HCT116 (cell line): ENCODE results near the gene IPCEF1.

ENCODE experiments used
- POLR2AphosphoS5 ChIP-seq: IDR thresholded peaks from 2 replicates; pipeline ENCODE4 v1.6.1; 2011; ENCODE audit warnings: mild to moderate bottlenecking, low read depth, low read length, moderate library complexity
- YY1 ChIP-seq: IDR thresholded peaks from 2 replicates; pipeline ENCODE4 v1.6.1; 2011; ENCODE audit warnings: low read length, low read depth, moderate library complexity, mild to moderate bottlenecking; ENCODE audit not compliant: insufficient replicate concordance; ENCODE audit errors: extremely low read depth
- TF ChIP-seq, protein P1 (sequence below), 3 experiments: fragments of 200-600 bp in 1 of 3; sonication (generic) in 1 of 3; IDR thresholded peaks in 2 of 3; conservative IDR thresholded peaks in 1 of 3; 2 replicates each; pipeline ENCODE4 v1.5.1; 2012 to 2017; ENCODE audit warnings: low read depth in 2 of 3, low read length in 2 of 3, antibody characterized with exemption in 1 of 3, borderline replicate concordance in 1 of 3, control low read depth in 1 of 3, mild to moderate bottlenecking in 1 of 3, mixed read lengths in 1 of 3, mixed run types in 1 of 3, moderate library complexity in 1 of 3; ENCODE audit not compliant: insufficient read depth in 1 of 3

DNA sequence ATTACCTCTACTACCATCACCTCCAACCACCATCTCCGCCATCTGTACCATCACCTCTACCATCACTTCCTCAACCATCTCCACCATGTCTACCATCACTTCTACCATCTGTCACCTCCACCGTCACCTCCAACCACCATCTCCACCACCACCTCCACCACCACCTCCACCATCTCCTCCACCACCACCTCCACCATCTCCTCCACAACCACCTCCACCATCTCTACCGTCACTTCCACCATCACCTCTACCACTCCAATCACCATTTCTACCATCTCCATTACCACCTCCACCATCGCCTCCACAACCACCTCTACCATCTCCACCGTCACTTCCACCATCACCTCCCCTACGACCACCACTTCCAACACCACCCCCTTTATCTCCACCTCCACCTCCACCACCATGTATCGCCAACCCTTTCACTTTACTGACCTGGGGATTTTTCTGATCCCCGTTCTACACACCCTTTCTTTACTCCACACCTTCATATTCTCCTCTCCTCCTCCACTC, 2.3 kb downstream of the IPCEF1 start:
- TF ChIP-seq, protein P1, sequence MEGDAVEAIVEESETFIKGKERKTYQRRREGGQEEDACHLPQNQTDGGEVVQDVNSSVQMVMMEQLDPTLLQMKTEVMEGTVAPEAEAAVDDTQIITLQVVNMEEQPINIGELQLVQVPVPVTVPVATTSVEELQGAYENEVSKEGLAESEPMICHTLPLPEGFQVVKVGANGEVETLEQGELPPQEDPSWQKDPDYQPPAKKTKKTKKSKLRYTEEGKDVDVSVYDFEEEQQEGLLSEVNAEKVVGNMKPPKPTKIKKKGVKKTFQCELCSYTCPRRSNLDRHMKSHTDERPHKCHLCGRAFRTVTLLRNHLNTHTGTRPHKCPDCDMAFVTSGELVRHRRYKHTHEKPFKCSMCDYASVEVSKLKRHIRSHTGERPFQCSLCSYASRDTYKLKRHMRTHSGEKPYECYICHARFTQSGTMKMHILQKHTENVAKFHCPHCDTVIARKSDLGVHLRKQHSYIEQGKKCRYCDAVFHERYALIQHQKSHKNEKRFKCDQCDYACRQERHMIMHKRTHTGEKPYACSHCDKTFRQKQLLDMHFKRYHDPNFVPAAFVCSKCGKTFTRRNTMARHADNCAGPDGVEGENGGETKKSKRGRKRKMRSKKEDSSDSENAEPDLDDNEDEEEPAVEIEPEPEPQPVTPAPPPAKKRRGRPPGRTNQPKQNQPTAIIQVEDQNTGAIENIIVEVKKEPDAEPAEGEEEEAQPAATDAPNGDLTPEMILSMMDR (IDR thresholded peaks at IDR 0.05 in 2 of 3, conservative IDR thresholded peaks at IDR 0.05 in 1 of 3; ENCODE audit: borderline replicate concordance in 1 of 3, insufficient read depth in 1 of 3, low read depth in 2 of 3, low read length in 2 of 3): no peak
- no peak for TF ChIP-seq YY1
- TF ChIP-seq POLR2AphosphoS5: no peak
